ENCODE results near the gene DNMT3B.

The DNMT3B gene

DNA sequence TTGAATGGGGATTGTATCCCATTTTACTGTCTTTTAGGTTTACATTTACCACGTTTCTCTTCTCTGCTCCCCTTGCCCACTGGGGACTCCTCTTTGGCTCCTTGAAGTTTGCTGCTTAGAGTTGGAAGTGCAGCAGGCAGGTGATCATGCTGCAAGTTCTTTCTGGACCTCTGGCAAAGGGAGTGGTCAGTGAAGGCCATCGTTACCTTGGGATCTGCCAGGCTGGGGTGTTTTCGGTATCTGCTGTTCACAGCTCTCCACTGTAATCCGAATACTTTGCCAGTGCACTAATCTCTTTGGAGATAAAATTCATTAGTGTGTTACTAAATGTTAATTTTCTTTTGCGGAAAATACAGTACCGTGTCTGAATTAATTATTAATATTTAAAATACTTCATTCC lies 87.4 kb downstream of the DNMT3B start:
- no peak overlapping the region for H3K4me3 ChIP-seq (ENCODE audit: low read depth, low read length)
- TF ChIP-seq, protein P1, sequence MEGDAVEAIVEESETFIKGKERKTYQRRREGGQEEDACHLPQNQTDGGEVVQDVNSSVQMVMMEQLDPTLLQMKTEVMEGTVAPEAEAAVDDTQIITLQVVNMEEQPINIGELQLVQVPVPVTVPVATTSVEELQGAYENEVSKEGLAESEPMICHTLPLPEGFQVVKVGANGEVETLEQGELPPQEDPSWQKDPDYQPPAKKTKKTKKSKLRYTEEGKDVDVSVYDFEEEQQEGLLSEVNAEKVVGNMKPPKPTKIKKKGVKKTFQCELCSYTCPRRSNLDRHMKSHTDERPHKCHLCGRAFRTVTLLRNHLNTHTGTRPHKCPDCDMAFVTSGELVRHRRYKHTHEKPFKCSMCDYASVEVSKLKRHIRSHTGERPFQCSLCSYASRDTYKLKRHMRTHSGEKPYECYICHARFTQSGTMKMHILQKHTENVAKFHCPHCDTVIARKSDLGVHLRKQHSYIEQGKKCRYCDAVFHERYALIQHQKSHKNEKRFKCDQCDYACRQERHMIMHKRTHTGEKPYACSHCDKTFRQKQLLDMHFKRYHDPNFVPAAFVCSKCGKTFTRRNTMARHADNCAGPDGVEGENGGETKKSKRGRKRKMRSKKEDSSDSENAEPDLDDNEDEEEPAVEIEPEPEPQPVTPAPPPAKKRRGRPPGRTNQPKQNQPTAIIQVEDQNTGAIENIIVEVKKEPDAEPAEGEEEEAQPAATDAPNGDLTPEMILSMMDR (IDR thresholded peaks at IDR 0.05; ENCODE audit: borderline replicate concordance, insufficient read depth, low read depth, low read length): no peak

DNA sequence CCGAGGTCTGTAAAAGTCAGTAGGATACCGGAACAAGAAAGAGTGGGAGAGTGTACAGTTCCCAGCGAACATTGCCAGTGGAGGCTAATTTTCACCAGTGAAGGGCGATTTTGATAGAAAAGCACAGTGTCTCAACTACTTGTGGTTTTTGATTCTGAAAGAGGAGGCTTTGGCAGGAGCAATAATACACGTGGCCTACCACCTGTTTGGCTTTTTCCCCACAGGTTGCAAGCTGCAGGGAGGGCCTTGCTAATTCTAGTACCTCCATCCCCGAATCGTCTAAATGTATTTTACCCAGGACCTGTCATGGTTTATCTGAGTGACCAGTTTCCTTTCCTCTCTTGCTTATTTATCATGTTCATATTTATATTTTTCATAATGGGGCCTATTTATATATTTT lies 93.2 kb downstream of the DNMT3B start:
- no peak overlapping the region for H3K4me3 ChIP-seq (ENCODE audit: low read depth, low read length)
- TF ChIP-seq, protein P1 (IDR thresholded peaks at IDR 0.05; ENCODE audit: borderline replicate concordance, insufficient read depth, low read depth, low read length): no peak

- H3K4me3 ChIP-seq (ENCODE audit: low read depth, low read length): no peak overlapping the region
- TF ChIP-seq, protein P1 (IDR thresholded peaks at IDR 0.05; ENCODE audit: borderline replicate concordance, insufficient read depth, low read depth, low read length): no peak
Observed at GRCh38 chr20:32858189-32858588, 96.0 kb downstream of the DNMT3B start.
